HepG2 (cell line): ENCODE data around the gene IFI30. TPM values are rescaled to one million over a fixed set of nuclear protein-coding genes. Genes with fewer than 3 reads are reported as not detected.
A peak's percentile ranks its signal among the peaks of the same experiment; 100 is the strongest.

ENCODE experiments used
- AGO1 ChIP-seq: fragments of 200-400 bp; formaldehyde crosslinking; IDR thresholded peaks from 2 replicates; pipeline ENCODE4 v1.6.1; 2017; ENCODE audit warnings: mild to moderate bottlenecking, low read depth, low read length, moderate library complexity; ENCODE audit not compliant: poor library complexity, severe bottlenecking
- DPF2 ChIP-seq: sonication (generic); formaldehyde crosslinking; IDR thresholded peaks from 2 replicates; pipeline ENCODE4 v1.4.0; 2020; ENCODE audit warnings: mild to moderate bottlenecking, low read depth, missing genetic modification reagents, borderline replicate concordance
- FOXO1 ChIP-seq: sonication (generic); formaldehyde crosslinking; IDR thresholded peaks from 2 replicates; pipeline ENCODE4 v1.4.0; 2020; ENCODE audit warnings: missing genetic modification reagents
- HDAC6 ChIP-seq: fragments of 200-600 bp; sonication (generic); IDR thresholded peaks from 2 replicates; pipeline ENCODE4 v1.7.0; 2017; ENCODE audit warnings: mild to moderate bottlenecking, antibody characterized with exemption, low read length, low read depth
- HIVEP1 ChIP-seq: sonication (generic); formaldehyde crosslinking; IDR thresholded peaks from 2 replicates; pipeline ENCODE4 v1.4.0; 2020; ENCODE audit warnings: mild to moderate bottlenecking, missing genetic modification reagents
- HNRNPK ChIP-seq: fragments of 200-400 bp; formaldehyde crosslinking; IDR thresholded peaks from 2 replicates; pipeline ENCODE4 v1.6.1; 2018; ENCODE audit warnings: low read length, low read depth, moderate library complexity, mild to moderate bottlenecking; ENCODE audit not compliant: poor library complexity, severe bottlenecking
- PHF8 ChIP-seq: sonication (generic); formaldehyde crosslinking; IDR thresholded peaks from 2 replicates; pipeline ENCODE4 v1.5.0; 2020; ENCODE audit warnings: missing genetic modification reagents
- SP140L ChIP-seq: sonication (generic); formaldehyde crosslinking; IDR thresholded peaks from 2 replicates; pipeline ENCODE4 v1.4.0; 2020; ENCODE audit warnings: missing genetic modification reagents, borderline replicate concordance
- TCF7 ChIP-seq: sonication (generic); IDR thresholded peaks from 2 replicates; pipeline ENCODE4 v1.6.1; 2016; ENCODE audit warnings: antibody characterized with exemption, low read depth
- ZMYM4 ChIP-seq: sonication (generic); formaldehyde crosslinking; IDR thresholded peaks from 2 replicates; pipeline ENCODE4 v1.8.1; 2023; ENCODE audit warnings: mild to moderate bottlenecking, missing genetic modification reagents
- ZNF121 ChIP-seq: sonication (generic); formaldehyde crosslinking; IDR thresholded peaks from 2 replicates; pipeline ENCODE4 v1.5.0; 2020; ENCODE audit warnings: mild to moderate bottlenecking, missing genetic modification reagents
- ZNF563 ChIP-seq: sonication (generic); formaldehyde crosslinking; IDR thresholded peaks from 2 replicates; pipeline ENCODE4 v1.8.0; 2022; ENCODE audit warnings: mild to moderate bottlenecking, moderate library complexity, missing genetic modification reagents
- ZNF598 ChIP-seq: sonication (generic); formaldehyde crosslinking; IDR thresholded peaks from 2 replicates; pipeline ENCODE4 v1.5.1; 2020; ENCODE audit warnings: mild to moderate bottlenecking, missing genetic modification reagents, borderline replicate concordance
- ZNF746 ChIP-seq: sonication (generic); formaldehyde crosslinking; IDR thresholded peaks from 2 replicates; pipeline ENCODE4 v1.8.0; 2022; ENCODE audit warnings: mild to moderate bottlenecking, missing genetic modification reagents
- ZNF883 ChIP-seq: sonication (generic); formaldehyde crosslinking; IDR thresholded peaks from 2 replicates; pipeline ENCODE4 v1.5.1; 2020; ENCODE audit warnings: mild to moderate bottlenecking, missing genetic modification reagents; ENCODE audit errors: not compliant biosample characterization
- ZNF891 ChIP-seq: sonication (generic); formaldehyde crosslinking; IDR thresholded peaks from 2 replicates; pipeline ENCODE4 v1.5.0; 2020; ENCODE audit warnings: mild to moderate bottlenecking, missing genetic modification reagents
- polyA plus RNA-seq, 8 experiments: library from polyadenylated mRNA; depleted of rRNA in 3 of 8; stranded (reverse) in 7 of 8; unstranded in 1 of 8; fragments of >200 nt; fragmentation: Illumina TruSeq in 4 of 8; extraction: Trizol in 4 of 8; gene quantifications; 2 replicates each; pipeline versions ENCODE4 v1.2.1 to v1.2.3, GENCODE V29; 2011 to 2016; ENCODE audit warnings: low read depth in 4 of 8, missing spikeins in 1 of 8, mixed read lengths in 1 of 8; ENCODE audit not compliant: insufficient read depth in 1 of 8
- total RNA-seq, 5 experiments: library from RNA; depleted of rRNA; stranded (reverse); fragments of >200 nt; fragmentation: Illumina TruSeq; extraction: Trizol; gene quantifications; 2 replicates each; pipeline ENCODE4 v1.2.3, GENCODE V29; 2016; ENCODE audit warnings: low read depth in 1 of 5
- TF ChIP-seq, protein P1 (sequence below): sonication (generic); formaldehyde crosslinking; conservative IDR thresholded peaks from 2 replicates; pipeline ENCODE4 v1.8.0; 2022; ENCODE audit warnings: missing genetic modification reagents
- TF ChIP-seq, protein P2 (sequence below): sonication (generic); formaldehyde crosslinking; IDR thresholded peaks from 2 replicates; pipeline ENCODE4 v1.5.0; 2020; ENCODE audit warnings: missing genetic modification reagents
- TF ChIP-seq, protein P3 (sequence below): sonication (generic); formaldehyde crosslinking; IDR thresholded peaks from 2 replicates; pipeline ENCODE4 v1.5.0; 2020; ENCODE audit warnings: missing genetic modification reagents, mild to moderate bottlenecking, borderline replicate concordance
- TF ChIP-seq, protein P4 (sequence below): sonication (generic); formaldehyde crosslinking; IDR thresholded peaks from 2 replicates; pipeline ENCODE4 v1.4.0; 2020; ENCODE audit warnings: mild to moderate bottlenecking, missing genetic modification reagents
- TF ChIP-seq, protein P5 (sequence below): sonication (generic); formaldehyde crosslinking; IDR thresholded peaks from 2 replicates; pipeline ENCODE4 v1.4.0; 2020; ENCODE audit warnings: mild to moderate bottlenecking, missing genetic modification reagents

IFI30 gene
- total and polyA plus RNA-seq, 2 of the 13 experiments (the other 11 are each of a cell fraction or from before 2014, with no cell fraction given) = 25.0 to 79.4 TPM

DNA sequence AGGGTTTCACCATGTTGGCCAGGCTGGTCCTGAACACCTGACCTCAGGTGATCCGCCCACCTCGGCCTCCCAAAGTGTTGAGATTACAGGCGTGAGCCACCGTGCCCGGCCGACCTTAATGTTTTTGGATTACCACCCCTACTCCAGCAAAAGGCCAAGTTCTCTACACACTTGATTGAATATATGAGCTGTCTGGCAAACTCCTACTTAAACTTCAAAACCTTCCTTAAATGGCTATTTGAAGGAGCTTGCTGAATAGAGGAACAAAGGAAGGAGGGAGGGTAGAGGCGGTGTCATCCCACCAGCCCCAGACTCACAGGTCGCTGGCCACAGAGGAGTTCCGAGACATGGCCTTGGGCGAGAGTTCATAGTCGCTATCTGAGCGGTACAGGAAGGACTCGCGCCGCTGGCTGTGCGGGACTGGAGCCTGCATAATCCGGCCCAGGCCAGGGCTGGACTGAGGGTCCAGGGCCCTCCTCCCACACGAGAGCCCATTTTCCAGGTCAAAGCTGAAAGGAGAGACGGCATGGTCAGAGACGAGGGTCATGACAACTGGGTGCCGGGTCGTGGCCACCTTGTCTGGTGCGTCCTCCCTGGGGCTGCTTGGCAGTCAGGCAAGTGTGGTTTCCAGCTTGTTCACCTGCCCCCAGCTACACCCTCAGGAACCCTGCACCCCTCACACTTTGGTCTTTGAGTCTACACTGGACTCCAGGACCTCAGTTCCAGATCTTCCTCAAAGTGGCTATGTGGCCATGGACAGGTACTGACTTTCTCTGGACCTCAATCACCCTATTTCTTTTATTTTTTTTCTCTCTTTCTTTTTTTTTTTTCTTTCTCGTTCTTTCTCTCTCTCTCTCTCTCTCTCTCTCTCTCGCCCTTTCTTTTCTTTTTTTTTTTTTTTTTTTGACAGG is 48.5 kb downstream of the IFI30 start (continued):
- TF ChIP-seq ZNF563 = no peak
- TF ChIP-seq HDAC6 = no peak
- no peak for TF ChIP-seq HIVEP1 (CRISPR knock-in tag)
- no peak for TF ChIP-seq ZNF891 (CRISPR knock-in tag)
- TF ChIP-seq, protein P1, sequence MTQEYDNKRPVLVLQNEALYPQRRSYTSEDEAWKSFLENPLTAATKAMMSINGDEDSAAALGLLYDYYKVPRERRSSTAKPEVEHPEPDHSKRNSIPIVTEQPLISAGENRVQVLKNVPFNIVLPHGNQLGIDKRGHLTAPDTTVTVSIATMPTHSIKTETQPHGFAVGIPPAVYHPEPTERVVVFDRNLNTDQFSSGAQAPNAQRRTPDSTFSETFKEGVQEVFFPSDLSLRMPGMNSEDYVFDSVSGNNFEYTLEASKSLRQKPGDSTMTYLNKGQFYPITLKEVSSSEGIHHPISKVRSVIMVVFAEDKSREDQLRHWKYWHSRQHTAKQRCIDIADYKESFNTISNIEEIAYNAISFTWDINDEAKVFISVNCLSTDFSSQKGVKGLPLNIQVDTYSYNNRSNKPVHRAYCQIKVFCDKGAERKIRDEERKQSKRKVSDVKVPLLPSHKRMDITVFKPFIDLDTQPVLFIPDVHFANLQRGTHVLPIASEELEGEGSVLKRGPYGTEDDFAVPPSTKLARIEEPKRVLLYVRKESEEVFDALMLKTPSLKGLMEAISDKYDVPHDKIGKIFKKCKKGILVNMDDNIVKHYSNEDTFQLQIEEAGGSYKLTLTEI (CRISPR knock-in tag) = no peak
- TF ChIP-seq ZNF746 (CRISPR knock-in tag) = no peak
- TF ChIP-seq, protein P2, sequence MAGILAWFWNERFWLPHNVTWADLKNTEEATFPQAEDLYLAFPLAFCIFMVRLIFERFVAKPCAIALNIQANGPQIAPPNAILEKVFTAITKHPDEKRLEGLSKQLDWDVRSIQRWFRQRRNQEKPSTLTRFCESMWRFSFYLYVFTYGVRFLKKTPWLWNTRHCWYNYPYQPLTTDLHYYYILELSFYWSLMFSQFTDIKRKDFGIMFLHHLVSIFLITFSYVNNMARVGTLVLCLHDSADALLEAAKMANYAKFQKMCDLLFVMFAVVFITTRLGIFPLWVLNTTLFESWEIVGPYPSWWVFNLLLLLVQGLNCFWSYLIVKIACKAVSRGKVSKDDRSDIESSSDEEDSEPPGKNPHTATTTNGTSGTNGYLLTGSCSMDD (CRISPR knock-in tag) = no peak
- no peak for TF ChIP-seq SP140L
- TF ChIP-seq DPF2 = no peak; the same call in 1 of the 2 replicates
- no peak for TF ChIP-seq ZNF883 (CRISPR knock-in tag)
- TF ChIP-seq, protein P3, sequence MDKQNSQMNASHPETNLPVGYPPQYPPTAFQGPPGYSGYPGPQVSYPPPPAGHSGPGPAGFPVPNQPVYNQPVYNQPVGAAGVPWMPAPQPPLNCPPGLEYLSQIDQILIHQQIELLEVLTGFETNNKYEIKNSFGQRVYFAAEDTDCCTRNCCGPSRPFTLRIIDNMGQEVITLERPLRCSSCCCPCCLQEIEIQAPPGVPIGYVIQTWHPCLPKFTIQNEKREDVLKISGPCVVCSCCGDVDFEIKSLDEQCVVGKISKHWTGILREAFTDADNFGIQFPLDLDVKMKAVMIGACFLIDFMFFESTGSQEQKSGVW (CRISPR knock-in tag) = no peak
- TF ChIP-seq FOXO1 (CRISPR knock-in tag) = no peak
- TF ChIP-seq TCF7 = no peak
- no peak for TF ChIP-seq HNRNPK
- TF ChIP-seq, protein P4, sequence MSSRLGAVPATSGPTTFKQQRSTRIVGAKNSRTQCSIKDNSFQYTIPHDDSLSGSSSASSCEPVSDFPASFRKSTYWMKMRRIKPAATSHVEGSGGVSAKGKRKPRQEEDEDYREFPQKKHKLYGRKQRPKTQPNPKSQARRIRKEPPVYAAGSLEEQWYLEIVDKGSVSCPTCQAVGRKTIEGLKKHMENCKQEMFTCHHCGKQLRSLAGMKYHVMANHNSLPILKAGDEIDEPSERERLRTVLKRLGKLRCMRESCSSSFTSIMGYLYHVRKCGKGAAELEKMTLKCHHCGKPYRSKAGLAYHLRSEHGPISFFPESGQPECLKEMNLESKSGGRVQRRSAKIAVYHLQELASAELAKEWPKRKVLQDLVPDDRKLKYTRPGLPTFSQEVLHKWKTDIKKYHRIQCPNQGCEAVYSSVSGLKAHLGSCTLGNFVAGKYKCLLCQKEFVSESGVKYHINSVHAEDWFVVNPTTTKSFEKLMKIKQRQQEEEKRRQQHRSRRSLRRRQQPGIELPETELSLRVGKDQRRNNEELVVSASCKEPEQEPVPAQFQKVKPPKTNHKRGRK = peak; percentile 72; the same call in 1 of the 2 replicates
- TF ChIP-seq ZNF598 (CRISPR knock-in tag) = no peak
- TF ChIP-seq, protein P5, sequence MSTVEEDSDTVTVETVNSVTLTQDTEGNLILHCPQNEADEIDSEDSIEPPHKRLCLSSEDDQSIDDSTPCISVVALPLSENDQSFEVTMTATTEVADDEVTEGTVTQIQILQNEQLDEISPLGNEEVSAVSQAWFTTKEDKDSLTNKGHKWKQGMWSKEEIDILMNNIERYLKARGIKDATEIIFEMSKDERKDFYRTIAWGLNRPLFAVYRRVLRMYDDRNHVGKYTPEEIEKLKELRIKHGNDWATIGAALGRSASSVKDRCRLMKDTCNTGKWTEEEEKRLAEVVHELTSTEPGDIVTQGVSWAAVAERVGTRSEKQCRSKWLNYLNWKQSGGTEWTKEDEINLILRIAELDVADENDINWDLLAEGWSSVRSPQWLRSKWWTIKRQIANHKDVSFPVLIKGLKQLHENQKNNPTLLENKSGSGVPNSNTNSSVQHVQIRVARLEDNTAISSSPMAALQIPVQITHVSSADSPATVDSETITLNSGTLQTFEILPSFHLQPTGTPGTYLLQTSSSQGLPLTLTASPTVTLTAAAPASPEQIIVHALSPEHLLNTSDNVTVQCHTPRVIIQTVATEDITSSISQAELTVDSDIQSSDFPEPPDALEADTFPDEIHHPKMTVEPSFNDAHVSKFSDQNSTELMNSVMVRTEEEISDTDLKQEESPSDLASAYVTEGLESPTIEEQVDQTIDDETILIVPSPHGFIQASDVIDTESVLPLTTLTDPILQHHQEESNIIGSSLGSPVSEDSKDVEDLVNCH (CRISPR knock-in tag) = no peak
- peak; percentile 40; the same call in 1 of the 2 replicates for TF ChIP-seq PHF8
- TF ChIP-seq AGO1 = no peak
- TF ChIP-seq ZMYM4 (CRISPR knock-in tag) = no peak
- peak; percentile 60; the same call in 1 of the 2 replicates for TF ChIP-seq ZNF121
